ENCODE measurements around the gene SGMS1.
"Not testable (repeated sequence)": the region's sequence is repeated elsewhere in the genome, so short reads cannot be mapped to it uniquely, and the experiment has no call there.

- TF ChIP-seq CTCF (IDR thresholded peaks at IDR 0.05); EZH2 (IDR thresholded peaks at IDR 0.05; ENCODE audit: borderline replicate concordance, insufficient read depth, low read depth, low read length, poor library complexity, severe bottlenecking): not testable (repeated sequence)
Observed at GRCh38 chr10:50484550-50484949, 139.2 kb downstream of the SGMS1 start.
